Type B pancreatic cell (in vitro differentiated cells): ENCODE data around the gene CD300LB. TPM values are rescaled to one million over a fixed set of nuclear protein-coding genes. Genes with fewer than 3 reads are reported as not detected.

Source experiments
- DNase-seq: peaks from one replicate; pipeline ENCODE4 v3.0.0; 2021; ENCODE audit warnings: mixed read lengths; ENCODE audit not compliant: unreplicated experiment; ENCODE audit errors: extremely low spot score
- H3K27ac Mint-ChIP-seq: 2 replicates; pipeline ENCODE4 v1.8.0; 2021; ENCODE audit warnings: mild to moderate bottlenecking, mixed read lengths
- H3K27me3 Mint-ChIP-seq: 2 replicates; pipeline ENCODE4 v1.8.0; 2021; ENCODE audit warnings: mixed read lengths
- H3K36me3 Mint-ChIP-seq: 2 replicates; pipeline ENCODE4 v1.8.0; 2021; ENCODE audit warnings: mixed read lengths
- H3K4me1 Mint-ChIP-seq: one replicate; pipeline ENCODE4 v1.8.0; 2021; ENCODE audit warnings: mixed read lengths; ENCODE audit not compliant: unreplicated experiment
- H3K4me3 Mint-ChIP-seq: 2 replicates; pipeline ENCODE4 v1.8.0; 2021; ENCODE audit warnings: mild to moderate bottlenecking, mixed read lengths
- H3K9me3 Mint-ChIP-seq: 2 replicates; pipeline ENCODE4 v1.8.0; 2021; ENCODE audit warnings: mixed read lengths
- CTCF ChIP-seq: fragments of 200-600 bp; sonication (generic); conservative IDR thresholded peaks from 2 replicates; pipeline ENCODE4 v1.5.0; 2021; ENCODE audit warnings: antibody characterized with exemption, mild to moderate bottlenecking
- total RNA-seq: library from RNA; stranded (reverse); gene quantifications from 2 replicates; pipeline ENCODE4 v1.2.1, GENCODE V29; 2021; ENCODE audit warnings: low replicate concordance

Gene CD300LB
- total RNA-seq, 1 donor from 2014 or later, result not detected

GRCh38 chr17:74484066-74484465 lies 47.2 kb downstream of the CD300LB start:
- Mint-ChIP-seq H3K36me3 (no peaks in the 10 kb centered on the region), H3K4me3 (no peak overlapping the region), H3K4me1 (no peaks in the 10 kb centered on the region), H3K27me3 (peaks cover 45% of the 10 kb centered on the region), H3K27ac (no peak overlapping the region), H3K9me3 (no peaks in the 10 kb centered on the region)
- no peak for DNase-seq
- TF ChIP-seq CTCF, result no peak

DNA sequence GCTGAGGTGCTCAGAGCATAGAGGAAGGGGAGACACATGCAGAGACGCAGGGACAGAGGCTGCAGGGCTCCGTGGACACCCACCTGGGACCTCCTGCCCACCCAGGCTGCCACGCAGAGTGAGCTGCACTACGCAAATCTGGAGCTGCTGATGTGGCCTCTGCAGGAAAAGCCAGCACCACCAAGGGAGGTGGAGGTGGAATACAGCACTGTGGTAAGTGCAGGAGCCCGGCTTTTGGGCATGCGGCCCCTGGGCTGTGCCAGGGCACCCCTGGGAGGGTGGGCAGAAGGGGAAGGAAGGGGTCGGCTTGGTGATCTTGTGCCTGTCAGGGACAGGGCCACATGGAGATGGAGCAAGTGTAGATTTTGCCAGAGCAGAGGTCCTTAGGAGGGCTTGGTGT lies 49.7 kb downstream of the CD300LB start:
- H3K27ac Mint-ChIP-seq, result no peak overlapping the region
- H3K4me3 Mint-ChIP-seq, result no peak overlapping the region
- H3K27me3 Mint-ChIP-seq, result peaks cover 49% of the 10 kb centered on the region
- TF ChIP-seq CTCF, result no peak
- no peaks in the 10 kb centered on the region for H3K36me3 Mint-ChIP-seq
- no peak for DNase-seq
- no peaks in the 10 kb centered on the region for H3K9me3 Mint-ChIP-seq
- H3K4me1 Mint-ChIP-seq, result no peaks in the 10 kb centered on the region

- Mint-ChIP-seq H3K36me3 (no peaks in the 10 kb centered on the region), H3K9me3 (no peaks in the 10 kb centered on the region), H3K4me1 (no peaks in the 10 kb centered on the region), H3K27ac (no peak overlapping the region), H3K4me3 (no peak overlapping the region), H3K27me3 (peaks cover 48% of the 10 kb centered on the region)
- no peak for DNase-seq
- no peak for TF ChIP-seq CTCF
These were observed 51.0 kb downstream of the CD300LB start for GRCh38 chr17:74480290-74480689.

GRCh38 chr17:74478420-74479100 lies 52.7 kb downstream of the CD300LB start:
- no peak overlapping the region for H3K27ac Mint-ChIP-seq

GRCh38 chr17:74477411-74477810 lies 53.9 kb downstream of the CD300LB start:
- Mint-ChIP-seq H3K9me3 (no peaks in the 10 kb centered on the region), H3K4me3 (no peak overlapping the region), H3K36me3 (no peaks in the 10 kb centered on the region), H3K27me3 (peaks cover 43% of the 10 kb centered on the region), H3K4me1 (no peaks in the 10 kb centered on the region), H3K27ac (no peak overlapping the region)
- no peak for TF ChIP-seq CTCF
- DNase-seq, result no peak

More at GRCh38 chr17:74478420-74479100, 52.7 kb downstream of the CD300LB start:
- no peak for DNase-seq
- Mint-ChIP-seq H3K36me3 (no peaks in the 10 kb centered on the region), H3K27me3 (peaks cover 47% of the 10 kb centered on the region), H3K9me3 (no peaks in the 10 kb centered on the region), H3K4me1 (no peaks in the 10 kb centered on the region), H3K4me3 (no peak overlapping the region)
- TF ChIP-seq CTCF, result no peak
